Neural progenitor cell (in vitro differentiated cells): ENCODE results near the gene SEMA3E. TPM values are rescaled to one million over a fixed set of nuclear protein-coding genes. Genes with fewer than 3 reads are reported as not detected.

Experiments
- DNase-seq: peaks from one replicate; pipeline ENCODE4 v3.0.0-alpha.2; 2016; ENCODE audit warnings: low spot score
- H2AFZ ChIP-seq: fragments of 200-600 bp; sonication (generic); replicated peaks from 2 replicates; pipeline ENCODE4 v1.6.1; 2016; ENCODE audit warnings: antibody characterized with exemption
- H3F3A ChIP-seq: fragments of 200-600 bp; sonication (generic); 2 replicates; pipeline ENCODE4 v1.6.1; 2016; ENCODE audit warnings: antibody characterized with exemption, low read depth
- H3K27ac ChIP-seq: fragments of 200-600 bp; sonication (generic); 2 replicates; pipeline ENCODE4 v1.5.1; 2016; ENCODE audit warnings: mild to moderate bottlenecking
- H3K27me3 ChIP-seq: fragments of 200-600 bp; sonication (generic); 2 replicates; pipeline ENCODE4 v1.6.1; 2016; ENCODE audit warnings: mild to moderate bottlenecking, moderate library complexity
- H3K36me3 ChIP-seq: fragments of 200-600 bp; sonication (generic); 2 replicates; pipeline ENCODE4 v1.5.1; 2016
- H3K4me1 ChIP-seq: fragments of 200-600 bp; sonication (generic); 2 replicates; pipeline ENCODE4 v1.6.1; 2016; ENCODE audit warnings: mixed run types
- H3K4me2 ChIP-seq: fragments of 200-600 bp; sonication (generic); 2 replicates; pipeline ENCODE4 v1.6.1; 2016
- H3K4me3 ChIP-seq: fragments of 200-600 bp; sonication (generic); 2 replicates; pipeline ENCODE4 v1.5.1; 2016
- H3K79me2 ChIP-seq: fragments of 200-600 bp; sonication (generic); 2 replicates; pipeline ENCODE4 v1.6.1; 2016; ENCODE audit warnings: low read depth
- H3K9ac ChIP-seq: fragments of 200-600 bp; sonication (generic); 2 replicates; pipeline ENCODE4 v1.6.1; 2016
- H3K9me3 ChIP-seq: fragments of 200-600 bp; sonication (generic); 2 replicates; pipeline ENCODE4 v1.5.1; 2016; ENCODE audit warnings: low read depth
- H4K20me1 ChIP-seq: fragments of 200-600 bp; sonication (generic); 2 replicates; pipeline ENCODE4 v1.6.1; 2016; ENCODE audit warnings: low read depth
- H3K27ac Mint-ChIP-seq: 3 replicates; pipeline ENCODE4 v1.8.0; 2021; ENCODE audit warnings: mixed read lengths
- H3K27me3 Mint-ChIP-seq: 2 replicates; pipeline ENCODE4 v1.8.0; 2022; ENCODE audit warnings: low read depth, mild to moderate bottlenecking, inconsistent platforms, moderate library complexity, mixed read lengths; ENCODE audit not compliant: insufficient read depth
- H3K36me3 Mint-ChIP-seq: 3 replicates; pipeline ENCODE4 v1.8.0; 2021; ENCODE audit warnings: mixed read lengths
- H3K4me1 Mint-ChIP-seq: 3 replicates; pipeline ENCODE4 v1.8.0; 2021; ENCODE audit warnings: mixed read lengths
- H3K4me3 Mint-ChIP-seq: 3 replicates; pipeline ENCODE4 v1.8.0; 2021; ENCODE audit warnings: mild to moderate bottlenecking, moderate library complexity, mixed read lengths
- H3K9me3 Mint-ChIP-seq: 3 replicates; pipeline ENCODE4 v1.8.0; 2020; ENCODE audit warnings: mixed read lengths
- EZH2 ChIP-seq: fragments of 200-600 bp; sonication (generic); IDR thresholded peaks from 2 replicates; pipeline ENCODE4 v1.6.1; 2017; ENCODE audit warnings: antibody characterized with exemption, mild to moderate bottlenecking, moderate library complexity
- EZH2phosphoT487 ChIP-seq: fragments of 200-600 bp; sonication (generic); IDR thresholded peaks from 2 replicates; pipeline ENCODE4 v1.6.1; 2017; ENCODE audit warnings: antibody characterized with exemption
- total RNA-seq: library from RNA; depleted of rRNA; stranded (reverse); fragments of >200 nt; gene quantifications from 2 replicates; pipeline ENCODE4 v1.2.3, GENCODE V29; 2015; ENCODE audit warnings: low replicate concordance
- TF ChIP-seq, protein P1 (sequence below): fragments of 200-600 bp; sonication (generic); IDR thresholded peaks from 2 replicates; pipeline ENCODE4 v1.5.1; 2017; ENCODE audit warnings: antibody characterized with exemption, mild to moderate bottlenecking

Gene SEMA3E
- total RNA-seq, 1 donor from 2014 or later = 5.5 TPM

DNA sequence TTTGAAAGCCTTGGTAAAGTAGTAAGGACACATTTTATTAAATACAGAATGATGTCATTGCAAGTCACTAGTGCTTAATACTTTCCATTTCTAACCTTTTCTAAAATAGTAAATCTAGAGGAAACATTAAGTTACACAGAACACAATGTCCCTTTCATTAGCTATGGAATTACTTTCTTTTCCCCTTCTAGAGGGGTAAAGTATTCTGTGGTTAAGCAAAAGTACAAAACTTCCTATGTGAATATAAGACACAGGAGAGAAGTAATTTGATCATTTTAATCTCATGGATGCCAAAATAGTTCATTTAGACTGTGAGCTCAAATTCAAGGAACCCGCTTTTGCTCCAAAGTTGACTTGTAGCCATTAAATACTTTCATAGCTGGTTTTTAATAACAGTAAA lies 49.8 kb downstream of the SEMA3E start:
- Histone ChIP-seq H3K27ac (no peak overlapping the region), H3K9me3 (no peaks in the 10 kb centered on the region), H3K36me3 (no peaks in the 10 kb centered on the region), H3K4me2 (no peak overlapping the region), H3K4me1 (no peaks in the 10 kb centered on the region), H3K79me2 (no peaks in the 10 kb centered on the region), H3F3A (no peaks in the 10 kb centered on the region), H3K27me3 (no peaks in the 10 kb centered on the region), H3K4me3 (no peak overlapping the region), H3K9ac (no peak overlapping the region), H2AFZ (no peak overlapping the region), H4K20me1 (no peaks in the 10 kb centered on the region)
- no peaks in the 10 kb centered on the region for H3K4me1 Mint-ChIP-seq
- DNase-seq = no peak
- H3K27ac Mint-ChIP-seq = no peak overlapping the region
- no peak overlapping the region for H3K4me3 Mint-ChIP-seq
- TF ChIP-seq EZH2 = no peak
- TF ChIP-seq EZH2phosphoT487 = no peak
- TF ChIP-seq, protein P1, sequence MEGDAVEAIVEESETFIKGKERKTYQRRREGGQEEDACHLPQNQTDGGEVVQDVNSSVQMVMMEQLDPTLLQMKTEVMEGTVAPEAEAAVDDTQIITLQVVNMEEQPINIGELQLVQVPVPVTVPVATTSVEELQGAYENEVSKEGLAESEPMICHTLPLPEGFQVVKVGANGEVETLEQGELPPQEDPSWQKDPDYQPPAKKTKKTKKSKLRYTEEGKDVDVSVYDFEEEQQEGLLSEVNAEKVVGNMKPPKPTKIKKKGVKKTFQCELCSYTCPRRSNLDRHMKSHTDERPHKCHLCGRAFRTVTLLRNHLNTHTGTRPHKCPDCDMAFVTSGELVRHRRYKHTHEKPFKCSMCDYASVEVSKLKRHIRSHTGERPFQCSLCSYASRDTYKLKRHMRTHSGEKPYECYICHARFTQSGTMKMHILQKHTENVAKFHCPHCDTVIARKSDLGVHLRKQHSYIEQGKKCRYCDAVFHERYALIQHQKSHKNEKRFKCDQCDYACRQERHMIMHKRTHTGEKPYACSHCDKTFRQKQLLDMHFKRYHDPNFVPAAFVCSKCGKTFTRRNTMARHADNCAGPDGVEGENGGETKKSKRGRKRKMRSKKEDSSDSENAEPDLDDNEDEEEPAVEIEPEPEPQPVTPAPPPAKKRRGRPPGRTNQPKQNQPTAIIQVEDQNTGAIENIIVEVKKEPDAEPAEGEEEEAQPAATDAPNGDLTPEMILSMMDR = no peak
- no peaks in the 10 kb centered on the region for H3K27me3 Mint-ChIP-seq
- no peaks in the 10 kb centered on the region for H3K9me3 Mint-ChIP-seq
- no peaks in the 10 kb centered on the region for H3K36me3 Mint-ChIP-seq

- no peak overlapping the region for H2AFZ ChIP-seq
- no peaks in the 10 kb centered on the region for H3K27me3 ChIP-seq
- H3K4me1 Mint-ChIP-seq = no peaks in the 10 kb centered on the region
- no peak overlapping the region for H3K27ac Mint-ChIP-seq
- TF ChIP-seq EZH2 (no peak), EZH2phosphoT487 (no peak)
- TF ChIP-seq, protein P1 = no peak
- H3K4me1 ChIP-seq = no peaks in the 10 kb centered on the region
- H3K36me3 Mint-ChIP-seq = no peaks in the 10 kb centered on the region
- H3K36me3 ChIP-seq = no peaks in the 10 kb centered on the region
- no peak overlapping the region for H3K4me2 ChIP-seq
- H3F3A ChIP-seq = no peaks in the 10 kb centered on the region
- H3K79me2 ChIP-seq = no peaks in the 10 kb centered on the region
- H3K27me3 Mint-ChIP-seq = no peaks in the 10 kb centered on the region
- no peak overlapping the region for H3K9ac ChIP-seq
- DNase-seq = no peak
- no peak overlapping the region for H3K4me3 ChIP-seq
- no peaks in the 10 kb centered on the region for H4K20me1 ChIP-seq
- no peaks in the 10 kb centered on the region for H3K9me3 ChIP-seq
- no peaks in the 10 kb centered on the region for H3K9me3 Mint-ChIP-seq
- H3K4me3 Mint-ChIP-seq = no peak overlapping the region
- no peak overlapping the region for H3K27ac ChIP-seq
These were observed 54.9 kb downstream of the SEMA3E start for GRCh38 chr7:83593921-83594475.

DNA sequence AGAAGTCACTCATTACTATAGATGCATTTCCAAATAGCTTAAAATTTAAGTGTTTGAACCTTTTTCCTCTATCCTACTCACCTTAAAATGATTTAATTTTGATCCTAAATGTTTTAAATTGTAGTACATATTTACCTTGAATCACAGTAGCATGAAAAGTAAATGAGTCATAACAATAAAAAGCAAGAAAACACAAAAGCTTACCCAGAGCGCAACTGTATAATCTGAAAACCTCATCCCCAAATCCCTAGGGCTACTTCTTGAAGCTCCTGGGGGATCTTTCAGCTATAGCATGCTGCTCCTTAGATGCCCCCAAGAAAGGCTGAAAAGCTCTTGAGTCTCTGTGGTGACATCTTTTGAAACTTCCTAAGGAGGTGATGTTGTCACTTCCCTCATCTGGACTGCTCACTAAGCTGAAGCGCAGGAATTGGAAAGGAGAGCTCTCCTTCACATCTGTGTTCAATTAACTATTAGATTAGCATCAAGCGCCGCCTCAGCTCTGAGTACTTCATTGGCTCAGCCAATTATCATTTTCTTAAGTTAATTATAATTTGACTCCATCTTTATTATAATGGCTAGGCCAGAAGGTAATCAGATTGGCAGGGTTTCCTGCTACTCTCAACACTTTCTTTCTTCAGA lies 60.2 kb downstream of the SEMA3E start:
- no peaks in the 10 kb centered on the region for H3K27me3 Mint-ChIP-seq
- H3K36me3 Mint-ChIP-seq = no peaks in the 10 kb centered on the region
- H3K4me3 Mint-ChIP-seq = no peak overlapping the region
- Histone ChIP-seq H2AFZ (no peak overlapping the region), H3K27me3 (no peaks in the 10 kb centered on the region), H3K4me3 (no peak overlapping the region), H3F3A (no peaks in the 10 kb centered on the region), H3K79me2 (no peaks in the 10 kb centered on the region), H3K36me3 (no peaks in the 10 kb centered on the region), H3K27ac (no peak overlapping the region), H3K9ac (no peak overlapping the region), H4K20me1 (no peaks in the 10 kb centered on the region), H3K9me3 (no peaks in the 10 kb centered on the region), H3K4me2 (no peak overlapping the region), H3K4me1 (no peaks in the 10 kb centered on the region)
- TF ChIP-seq EZH2phosphoT487 (no peak), EZH2 (no peak)
- TF ChIP-seq, protein P1 = no peak
- no peaks in the 10 kb centered on the region for H3K9me3 Mint-ChIP-seq
- no peak for DNase-seq
- H3K27ac Mint-ChIP-seq = no peak overlapping the region
- no peaks in the 10 kb centered on the region for H3K4me1 Mint-ChIP-seq
